ENCODE measurements around the gene SPOCK2. TPM values are rescaled to one million over a fixed set of nuclear protein-coding genes. Genes with fewer than 3 reads are reported as not detected.

The SPOCK2 gene
- total RNA-seq, 3 donors from 2014 or later, result 3.9 to 4.5 (median 4.1) TPM

GRCh38 chr10:72011468-72011867, 76.9 kb downstream of the SPOCK2 start:
- Histone ChIP-seq H3K4me3 (no peak overlapping the region), H3K27ac (peak overlapping the region; percentile 88 to 99), H3K27me3 (no peaks in the 10 kb centered on the region), H3K9me3 (no peaks in the 10 kb centered on the region), H3K36me3 (no peaks in the 10 kb centered on the region), H3K4me1 (peaks cover 19 to 26% of the 10 kb centered on the region in 2 donors)
- DNase-seq (ENCODE audit: low spot score in 2 of 2), result no peak
- TF ChIP-seq POLR2AphosphoS5 (IDR thresholded peaks at IDR 0.05) (no peak), POLR2A (IDR thresholded peaks at IDR 0.05) (no peak), CTCF (IDR thresholded peaks at IDR 0.05) (no peak)
- intact Hi-C loops (cut with DNase I; ENCODE audit: low total_unique reads), result no loop called here

- no peak for DNase-seq (ENCODE audit: low spot score in 2 of 2)
- Histone ChIP-seq H3K4me3 (no peak overlapping the region), H3K4me1 (peaks cover 19 to 26% of the 10 kb centered on the region in 2 donors), H3K27ac (peak overlapping the region; percentile 88 to 99), H3K9me3 (no peaks in the 10 kb centered on the region), H3K36me3 (no peaks in the 10 kb centered on the region), H3K27me3 (no peaks in the 10 kb centered on the region)
- TF ChIP-seq CTCF (IDR thresholded peaks at IDR 0.05), result no peak
- TF ChIP-seq POLR2AphosphoS5 (IDR thresholded peaks at IDR 0.05), result no peak
- no peak for TF ChIP-seq POLR2A (IDR thresholded peaks at IDR 0.05)
- intact Hi-C loops (cut with DNase I; ENCODE audit: low total_unique reads), result no loop called here
Measured at GRCh38 chr10:72011016-72011415, 77.3 kb downstream of the SPOCK2 start.

- no peaks in the 10 kb centered on the region for H3K9me3 ChIP-seq
- H3K27me3 ChIP-seq, result no peaks in the 10 kb centered on the region
- H3K4me3 ChIP-seq, result peak overlapping the region in 1 of 3 donors; percentile 45
- no peaks in the 10 kb centered on the region for H3K36me3 ChIP-seq
- peaks cover 19 to 26% of the 10 kb centered on the region in 2 donors for H3K4me1 ChIP-seq
- intact Hi-C loops (cut with DNase I; ENCODE audit: low total_unique reads), result no loop called here
- peak in 1 of 2 donors; percentile 49 for DNase-seq (ENCODE audit: low spot score in 2 of 2)
- no peak for TF ChIP-seq POLR2A (IDR thresholded peaks at IDR 0.05)
- TF ChIP-seq POLR2AphosphoS5 (IDR thresholded peaks at IDR 0.05), result no peak
- no peak for TF ChIP-seq CTCF (IDR thresholded peaks at IDR 0.05)
- peak overlapping the region; percentile 88 to 99 for H3K27ac ChIP-seq
Measured at GRCh38 chr10:72010234-72010973, 77.9 kb downstream of the SPOCK2 start.

GRCh38 chr10:72009425-72010081, 78.8 kb downstream of the SPOCK2 start:
- DNase-seq (ENCODE audit: low spot score in 2 of 2), result peak; percentile 84 to 96
- Histone ChIP-seq H3K9me3 (no peaks in the 10 kb centered on the region), H3K4me1 (peaks cover 19 to 26% of the 10 kb centered on the region in 2 donors), H3K4me3 (peak overlapping the region in 1 of 3 donors; percentile 45), H3K27ac (peak overlapping the region; percentile 88 to 99), H3K27me3 (no peaks in the 10 kb centered on the region), H3K36me3 (no peaks in the 10 kb centered on the region)
- TF ChIP-seq CTCF (IDR thresholded peaks at IDR 0.05) (no peak), POLR2A (IDR thresholded peaks at IDR 0.05) (no peak), POLR2AphosphoS5 (IDR thresholded peaks at IDR 0.05) (peak; percentile 90 to 94 (median 91))
- intact Hi-C loops (cut with DNase I; ENCODE audit: low total_unique reads), result no loop called here

GRCh38 chr10:72009051-72009424, 79.3 kb downstream of the SPOCK2 start:
- peaks cover 19 to 26% of the 10 kb centered on the region in 2 donors for H3K4me1 ChIP-seq
- intact Hi-C loops (cut with DNase I; ENCODE audit: low total_unique reads), result no loop called here

More at GRCh38 chr10:72009051-72009424, 79.3 kb downstream of the SPOCK2 start:
- H3K9me3 ChIP-seq, result no peaks in the 10 kb centered on the region
- no peak for TF ChIP-seq CTCF (IDR thresholded peaks at IDR 0.05)
- no peak for TF ChIP-seq POLR2A (IDR thresholded peaks at IDR 0.05)
- no peak for TF ChIP-seq POLR2AphosphoS5 (IDR thresholded peaks at IDR 0.05)
- no peak for DNase-seq (ENCODE audit: low spot score in 2 of 2)
- no peaks in the 10 kb centered on the region for H3K36me3 ChIP-seq
- H3K27me3 ChIP-seq, result no peaks in the 10 kb centered on the region
- H3K27ac ChIP-seq, result peak overlapping the region; percentile 88 to 99
- H3K4me3 ChIP-seq, result peak overlapping the region in 1 of 3 donors; percentile 45
